ENCODE results near the gene RCAN2. TPM values are rescaled to one million over a fixed set of nuclear protein-coding genes. Genes with fewer than 3 reads are reported as not detected.
A peak's percentile ranks its signal among the peaks of the same experiment; 100 is the strongest.

Gene RCAN2
- total RNA-seq, 1 donor from 2014 or later = 4.6 TPM

- Mint-ChIP-seq H3K27me3 (no peaks in the 10 kb centered on the region), H3K27ac (no peak overlapping the region), H3K36me3 (no peaks in the 10 kb centered on the region), H3K4me3 (no peak overlapping the region), H3K4me1 (ENCODE audit: unreplicated experiment) (peaks cover 9% of the 10 kb centered on the region), H3K9me3 (no peaks in the 10 kb centered on the region)
- TF ChIP-seq, protein P1, sequence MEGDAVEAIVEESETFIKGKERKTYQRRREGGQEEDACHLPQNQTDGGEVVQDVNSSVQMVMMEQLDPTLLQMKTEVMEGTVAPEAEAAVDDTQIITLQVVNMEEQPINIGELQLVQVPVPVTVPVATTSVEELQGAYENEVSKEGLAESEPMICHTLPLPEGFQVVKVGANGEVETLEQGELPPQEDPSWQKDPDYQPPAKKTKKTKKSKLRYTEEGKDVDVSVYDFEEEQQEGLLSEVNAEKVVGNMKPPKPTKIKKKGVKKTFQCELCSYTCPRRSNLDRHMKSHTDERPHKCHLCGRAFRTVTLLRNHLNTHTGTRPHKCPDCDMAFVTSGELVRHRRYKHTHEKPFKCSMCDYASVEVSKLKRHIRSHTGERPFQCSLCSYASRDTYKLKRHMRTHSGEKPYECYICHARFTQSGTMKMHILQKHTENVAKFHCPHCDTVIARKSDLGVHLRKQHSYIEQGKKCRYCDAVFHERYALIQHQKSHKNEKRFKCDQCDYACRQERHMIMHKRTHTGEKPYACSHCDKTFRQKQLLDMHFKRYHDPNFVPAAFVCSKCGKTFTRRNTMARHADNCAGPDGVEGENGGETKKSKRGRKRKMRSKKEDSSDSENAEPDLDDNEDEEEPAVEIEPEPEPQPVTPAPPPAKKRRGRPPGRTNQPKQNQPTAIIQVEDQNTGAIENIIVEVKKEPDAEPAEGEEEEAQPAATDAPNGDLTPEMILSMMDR (conservative IDR thresholded peaks at IDR 0.05) = no peak
- no peak for DNase-seq (ENCODE audit: extremely low spot score, unreplicated experiment)
These were observed 19.0 kb downstream of the RCAN2 start for GRCh38 chr6:46472243-46472642.

- Mint-ChIP-seq H3K4me1 (ENCODE audit: unreplicated experiment) (peaks cover 23% of the 10 kb centered on the region), H3K4me3 (no peak overlapping the region), H3K27ac (no peak overlapping the region), H3K9me3 (no peaks in the 10 kb centered on the region), H3K27me3 (no peaks in the 10 kb centered on the region), H3K36me3 (no peaks in the 10 kb centered on the region)
- TF ChIP-seq, protein P1 (conservative IDR thresholded peaks at IDR 0.05) = no peak
- DNase-seq (ENCODE audit: extremely low spot score, unreplicated experiment) = no peak
These were observed 22.2 kb downstream of the RCAN2 start for GRCh38 chr6:46469021-46469420.

- Mint-ChIP-seq H3K4me1 (ENCODE audit: unreplicated experiment) (peaks cover 23% of the 10 kb centered on the region), H3K27me3 (no peaks in the 10 kb centered on the region), H3K9me3 (no peaks in the 10 kb centered on the region), H3K4me3 (no peak overlapping the region), H3K27ac (peak overlapping the region; percentile 1), H3K36me3 (no peaks in the 10 kb centered on the region)
- TF ChIP-seq, protein P1 (conservative IDR thresholded peaks at IDR 0.05) = no peak
- DNase-seq (ENCODE audit: extremely low spot score, unreplicated experiment) = no peak
These were observed 22.7 kb downstream of the RCAN2 start for GRCh38 chr6:46468403-46469010.

DNA sequence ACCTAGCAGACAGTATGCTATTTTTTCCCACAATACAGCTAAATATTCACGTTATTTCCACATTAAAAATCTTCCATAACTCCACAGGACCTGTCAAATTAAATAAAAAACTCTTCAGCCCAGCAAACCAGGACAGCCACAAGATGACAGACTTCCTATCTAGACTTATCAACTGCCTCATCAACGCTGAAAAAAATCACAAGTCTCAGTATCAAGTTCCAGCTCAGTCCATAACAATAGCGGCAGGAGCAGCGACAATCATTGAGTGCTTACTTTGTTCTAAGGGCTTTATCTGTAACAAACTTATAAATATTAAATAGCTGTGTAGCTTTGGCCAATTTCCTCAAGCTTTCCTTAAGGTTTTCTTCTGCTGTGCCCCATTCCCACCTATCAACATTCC, 24.7 kb downstream of the RCAN2 start:
- Mint-ChIP-seq H3K27me3 (no peaks in the 10 kb centered on the region), H3K4me3 (no peak overlapping the region), H3K27ac (no peak overlapping the region), H3K4me1 (ENCODE audit: unreplicated experiment) (peaks cover 23% of the 10 kb centered on the region), H3K36me3 (no peaks in the 10 kb centered on the region), H3K9me3 (no peaks in the 10 kb centered on the region)
- TF ChIP-seq, protein P1 (conservative IDR thresholded peaks at IDR 0.05) = no peak
- DNase-seq (ENCODE audit: extremely low spot score, unreplicated experiment) = no peak

DNA sequence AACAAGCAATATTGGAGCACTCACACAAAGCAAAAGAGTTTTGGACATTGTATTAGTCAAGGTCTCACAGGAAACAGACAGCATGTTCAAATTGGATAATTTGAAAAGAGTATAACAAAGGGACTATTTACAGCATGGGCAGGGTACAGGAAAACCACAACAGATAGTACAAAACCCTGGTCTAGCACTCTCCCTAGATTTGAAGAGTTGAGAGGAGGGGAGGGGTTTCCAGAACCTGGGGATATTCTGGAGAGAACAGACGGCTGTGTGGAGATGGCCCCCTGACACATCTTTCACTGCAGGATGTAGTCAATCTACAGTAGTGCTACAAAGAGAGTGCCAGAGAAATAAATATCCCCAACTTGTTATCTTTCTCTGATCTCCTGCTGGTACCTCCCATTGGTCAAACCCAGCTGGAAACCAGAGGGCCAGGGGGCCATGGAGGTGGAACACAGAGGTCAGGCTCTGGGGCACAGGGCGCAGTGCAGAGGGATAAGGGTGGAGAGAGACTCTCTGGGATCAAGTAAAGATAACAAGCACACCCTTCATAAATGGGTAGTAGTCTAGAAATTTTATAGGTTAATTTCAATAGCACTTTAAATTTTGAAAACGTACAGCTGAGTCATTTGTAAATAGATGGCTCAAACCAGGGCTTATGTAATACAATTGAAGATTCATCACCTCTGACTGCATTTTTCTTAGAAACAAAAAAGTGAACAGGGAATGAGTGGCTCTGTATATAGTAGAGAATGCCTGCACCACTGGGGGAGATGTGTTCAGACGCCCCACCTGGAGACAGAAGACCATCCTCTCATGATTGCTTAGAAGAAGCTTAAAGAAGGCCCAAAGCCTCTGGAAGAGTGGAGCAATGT, 25.7 kb downstream of the RCAN2 start:
- H3K27ac Mint-ChIP-seq = no peak overlapping the region
- H3K4me1 Mint-ChIP-seq (ENCODE audit: unreplicated experiment) = peaks cover 23% of the 10 kb centered on the region
- no peak for DNase-seq (ENCODE audit: extremely low spot score, unreplicated experiment)
- no peaks in the 10 kb centered on the region for H3K9me3 Mint-ChIP-seq
- TF ChIP-seq, protein P1 (conservative IDR thresholded peaks at IDR 0.05) = no peak
- H3K27me3 Mint-ChIP-seq = no peaks in the 10 kb centered on the region
- H3K36me3 Mint-ChIP-seq = no peaks in the 10 kb centered on the region
- no peak overlapping the region for H3K4me3 Mint-ChIP-seq

All from type B pancreatic cell (in vitro differentiated cells).